LNCaP clone FGC (cell line): ENCODE data around the gene RETN.
A peak's percentile ranks its signal among the peaks of the same experiment; 100 is the strongest.

Experiments
- DNase-seq: peaks from one replicate; pipeline ENCODE4 v3.0.0-alpha.2; 2011; ENCODE audit warnings: low read depth
- H3K4me3 ChIP-seq: 2 replicates; pipeline ENCODE4 v1.5.1; 2011; ENCODE audit warnings: mild to moderate bottlenecking, low read depth, low read length, control low read depth
- CTCF ChIP-seq: IDR thresholded peaks from 2 replicates; pipeline ENCODE4 v1.5.1; 2012; ENCODE audit warnings: mild to moderate bottlenecking; ENCODE audit not compliant: control insufficient read depth, insufficient read depth; ENCODE audit errors: extremely low read depth

The RETN gene

GRCh38 chr19:7668842-7669241 lies at the start of gene RETN:
TSS of gene RETN (plus strand) at chr19:7669049. CDS start at chr19:7669327, 278 bp downstream.
- DNase-seq = no peak
- no peak for TF ChIP-seq CTCF
- no peak within 1 kb of the TSS for H3K4me3 ChIP-seq

- peak; percentile 84 for DNase-seq
- H3K4me3 ChIP-seq = peak overlapping the region; percentile 41
- TF ChIP-seq CTCF = no peak
Measured at GRCh38 chr19:7619671-7620441, 49.0 kb upstream of the RETN start.

- H3K4me3 ChIP-seq = peak overlapping the region; percentile 41
- no peak for DNase-seq
- TF ChIP-seq CTCF = no peak
Measured at GRCh38 chr19:7620442-7621412, 48.1 kb upstream of the RETN start.

- no peak overlapping the region for H3K4me3 ChIP-seq
- DNase-seq = no peak
- TF ChIP-seq CTCF = no peak
Measured at GRCh38 chr19:7622933-7623685, 45.7 kb upstream of the RETN start.

GRCh38 chr19:7623725-7624603 lies 44.9 kb upstream of the RETN start:
- no peak for TF ChIP-seq CTCF
- no peak for DNase-seq
- H3K4me3 ChIP-seq = no peak overlapping the region

GRCh38 chr19:7624810-7625209 lies 44.0 kb upstream of the RETN start:
- no peak for TF ChIP-seq CTCF
- DNase-seq = no peak
- H3K4me3 ChIP-seq = no peak overlapping the region
